Neuronal stem cell (in vitro differentiated cells): ENCODE data around the gene CHRD.

ENCODE experiments used
- DNase-seq: peaks from one replicate; pipeline ENCODE4 v3.0.0-alpha.2; 2013; ENCODE audit warnings: low spot score
- H2AFZ ChIP-seq: one replicate; pipeline ENCODE4 v1.6.1; 2013; ENCODE audit warnings: mild to moderate bottlenecking, low read length, inconsistent platforms
- H2AK5ac ChIP-seq: 2 replicates; pipeline ENCODE4 v1.6.1; 2013; ENCODE audit warnings: low read depth, mild to moderate bottlenecking, inconsistent platforms, low read length, moderate library complexity, mixed read lengths
- H2BK120ac ChIP-seq: 2 replicates; pipeline ENCODE4 v1.6.1; 2013; ENCODE audit warnings: low read depth, mild to moderate bottlenecking, inconsistent platforms, low read length, moderate library complexity, mixed read lengths
- H2BK12ac ChIP-seq: one replicate; pipeline ENCODE4 v1.6.1; 2013; ENCODE audit warnings: low read length, inconsistent platforms
- H2BK15ac ChIP-seq: 2 replicates; pipeline ENCODE4 v1.6.1; 2013; ENCODE audit warnings: mild to moderate bottlenecking, low read length, inconsistent platforms, mixed read lengths
- H2BK5ac ChIP-seq: one replicate; pipeline ENCODE4 v1.6.1; 2013; ENCODE audit warnings: inconsistent platforms, mild to moderate bottlenecking, low read length, moderate library complexity
- H3K14ac ChIP-seq: one replicate; pipeline ENCODE4 v1.6.1; 2013; ENCODE audit warnings: low read length, inconsistent platforms
- H3K18ac ChIP-seq: 2 replicates; pipeline ENCODE4 v1.6.1; 2013; ENCODE audit warnings: low read length, inconsistent platforms
- H3K23ac ChIP-seq: 2 replicates; pipeline ENCODE4 v1.6.1; 2013; ENCODE audit warnings: low read depth, mild to moderate bottlenecking, mixed read lengths, low read length, inconsistent platforms; ENCODE audit not compliant: poor library complexity
- H3K27ac ChIP-seq: replicated peaks from 3 replicates; pipeline ENCODE4 v1.5.1; 2013; ENCODE audit warnings: low read length, inconsistent platforms
- H3K27me3 ChIP-seq, 3 experiments: 2 replicates each; pipeline ENCODE4 v1.6.1; 2013; ENCODE audit warnings: low read length in 3 of 3, mild to moderate bottlenecking in 2 of 3, inconsistent platforms in 1 of 3, low read depth in 1 of 3, mixed read lengths in 1 of 3, moderate library complexity in 1 of 3; ENCODE audit not compliant: control insufficient read depth in 3 of 3, insufficient read depth in 3 of 3
- H3K36me3 ChIP-seq, 2 donors: replicated peaks in 1 of 2; 2 replicates each; pipeline ENCODE4 v1.6.1; 2013; ENCODE audit warnings: low read length in 2 of 2; ENCODE audit not compliant: control insufficient read depth in 2 of 2, insufficient read depth in 2 of 2
- H3K4ac ChIP-seq: 2 replicates; pipeline ENCODE4 v1.6.1; 2013; ENCODE audit warnings: inconsistent platforms, mild to moderate bottlenecking, low read length, moderate library complexity
- H3K4me1 ChIP-seq, 2 donors: 1 replicate in 1 of 2; 2 replicates in 1 of 2; pipeline ENCODE4 v1.6.1; 2013; ENCODE audit warnings: low read length in 2 of 2, low read depth in 1 of 2; ENCODE audit not compliant: control insufficient read depth in 2 of 2, insufficient read depth in 1 of 2
- H3K4me2 ChIP-seq: one replicate; pipeline ENCODE4 v1.6.1; 2013; ENCODE audit warnings: mild to moderate bottlenecking, low read length, inconsistent platforms; ENCODE audit not compliant: insufficient read depth, poor library complexity, severe bottlenecking
- H3K4me3 ChIP-seq, 2 donors: 2 replicates each; pipeline ENCODE4 v1.5.1; 2013; ENCODE audit warnings: low read length in 2 of 2, mild to moderate bottlenecking in 2 of 2, inconsistent platforms in 1 of 2, moderate library complexity in 1 of 2
- H3K79me1 ChIP-seq: one replicate; pipeline ENCODE4 v1.6.1; 2013; ENCODE audit warnings: low read depth, mild to moderate bottlenecking, inconsistent platforms, low read length, moderate library complexity
- H3K9ac ChIP-seq: one replicate; pipeline ENCODE4 v1.6.1; 2013; ENCODE audit warnings: mild to moderate bottlenecking, low read depth, low read length, inconsistent platforms; ENCODE audit not compliant: poor library complexity
- H3K9me3 ChIP-seq, 2 donors: replicated peaks in 1 of 2; 2 replicates each; pipeline versions ENCODE3 to v1.6.1; 2013; ENCODE audit warnings: low read length in 2 of 2, mild to moderate bottlenecking in 2 of 2, inconsistent platforms in 1 of 2, low read depth in 1 of 2, mixed read lengths in 1 of 2, moderate library complexity in 1 of 2; ENCODE audit not compliant: control insufficient read depth in 2 of 2, insufficient read depth in 1 of 2
- H4K8ac ChIP-seq: one replicate; pipeline ENCODE4 v1.6.1; 2013; ENCODE audit warnings: low read depth, mild to moderate bottlenecking, inconsistent platforms, low read length, moderate library complexity
- H4K91ac ChIP-seq: one replicate; pipeline ENCODE4 v1.6.1; 2013; ENCODE audit warnings: low read length, low read depth, mild to moderate bottlenecking, inconsistent platforms; ENCODE audit not compliant: poor library complexity
- WGBS, 2 donors: extraction: QIAGEN DNeasy Blood & Tissue Kit; methylation state at CpG; one replicate each; pipeline ENCODE4 v1.1.7; 2013; ENCODE audit warnings: missing lambda C conversion rate in 2 of 2, mixed read lengths in 1 of 2; ENCODE audit not compliant: insufficient read length in 2 of 2, insufficient replicate concordance in 1 of 2; ENCODE audit errors: extremely low coverage in 2 of 2; 5-methylcytosine and 5-hydroxymethylcytosine counted together

CHRD gene

GRCh38 chr3:184368116-184368515, 11.7 kb upstream of the CHRD start:
- Histone ChIP-seq H3K4ac (no peak overlapping the region), H2AFZ (no peak overlapping the region), H2BK5ac (no peak overlapping the region), H3K9ac (no peak overlapping the region), H3K27me3 (no peaks in the 10 kb centered on the region), H3K14ac (no peak overlapping the region), H3K23ac (no peak overlapping the region), H3K27ac (no peak overlapping the region), H3K4me1 (peaks cover 0 to 18% of the 10 kb centered on the region in 2 donors), H2BK12ac (no peak overlapping the region), H3K9me3 (no peaks in the 10 kb centered on the region), H2BK15ac (no peak overlapping the region), H3K18ac (no peak overlapping the region), H2AK5ac (no peak overlapping the region), H4K8ac (no peak overlapping the region), H3K79me1 (peaks cover 4% of the 10 kb centered on the region), H3K36me3 (peaks cover 28 to 70% of the 10 kb centered on the region in 2 donors), H3K4me2 (no peak overlapping the region), H2BK120ac (no peak overlapping the region), H4K91ac (no peak overlapping the region), H3K4me3 (no peak overlapping the region)
- DNase-seq, result no peak
- no CpG with 5 or more reads among the region's 9 CpGs for WGBS, 2 donors

GRCh38 chr3:184368586-184369183, 11.2 kb upstream of the CHRD start:
- Histone ChIP-seq H3K18ac (no peak overlapping the region), H3K14ac (no peak overlapping the region), H3K36me3 (peaks cover 28 to 66% of the 10 kb centered on the region in 2 donors), H3K27ac (no peak overlapping the region), H3K9ac (no peak overlapping the region), H3K27me3 (no peaks in the 10 kb centered on the region), H3K4ac (no peak overlapping the region), H3K4me2 (no peak overlapping the region), H4K91ac (no peak overlapping the region), H2BK12ac (no peak overlapping the region), H3K4me1 (peaks cover 0 to 16% of the 10 kb centered on the region in 2 donors), H2BK120ac (no peak overlapping the region), H2AK5ac (no peak overlapping the region), H2BK5ac (no peak overlapping the region), H3K23ac (no peak overlapping the region), H2AFZ (no peak overlapping the region), H3K79me1 (peaks cover 4% of the 10 kb centered on the region), H3K4me3 (no peak overlapping the region), H2BK15ac (no peak overlapping the region), H4K8ac (no peak overlapping the region), H3K9me3 (no peaks in the 10 kb centered on the region)
- DNase-seq, result no peak
- no CpG with 5 or more reads among the region's 3 CpGs for WGBS, 2 donors

GRCh38 chr3:184371570-184372018, 8.3 kb upstream of the CHRD start:
- no peak overlapping the region for H2BK5ac ChIP-seq
- H3K36me3 ChIP-seq, result peaks cover 19 to 49% of the 10 kb centered on the region in 2 donors
- H2BK12ac ChIP-seq, result no peak overlapping the region
- no peak overlapping the region for H3K4me3 ChIP-seq
- H3K4me1 ChIP-seq, result peaks cover 7 to 9% of the 10 kb centered on the region in 2 donors
- H3K27ac ChIP-seq, result no peak overlapping the region
- H2AK5ac ChIP-seq, result no peak overlapping the region
- no peak overlapping the region for H3K23ac ChIP-seq
- no CpG with 5 or more reads among the region's 5 CpGs for WGBS, 2 donors
- H2BK15ac ChIP-seq, result no peak overlapping the region
- DNase-seq, result no peak
- H2AFZ ChIP-seq, result no peak overlapping the region
- H4K8ac ChIP-seq, result no peak overlapping the region
- H3K18ac ChIP-seq, result no peak overlapping the region
- peaks cover 1% of the 10 kb centered on the region for H3K79me1 ChIP-seq
- no peaks in the 10 kb centered on the region for H3K27me3 ChIP-seq
- H3K9ac ChIP-seq, result no peak overlapping the region
- H4K91ac ChIP-seq, result no peak overlapping the region
- H3K4me2 ChIP-seq, result no peak overlapping the region
- H2BK120ac ChIP-seq, result no peak overlapping the region
- no peak overlapping the region for H3K4ac ChIP-seq
- no peak overlapping the region for H3K14ac ChIP-seq
- no peaks in the 10 kb centered on the region for H3K9me3 ChIP-seq

GRCh38 chr3:184372296-184372821, 7.5 kb upstream of the CHRD start:
- H3K4me2 ChIP-seq, result no peak overlapping the region
- DNase-seq, result no peak
- H3K79me1 ChIP-seq, result no peaks in the 10 kb centered on the region
- H2AK5ac ChIP-seq, result no peak overlapping the region
- no peak overlapping the region for H4K91ac ChIP-seq
- no peak overlapping the region for H2BK120ac ChIP-seq
- H3K14ac ChIP-seq, result no peak overlapping the region
- no peak overlapping the region for H3K27ac ChIP-seq
- H3K27me3 ChIP-seq, result no peaks in the 10 kb centered on the region
- H3K23ac ChIP-seq, result no peak overlapping the region
- H3K18ac ChIP-seq, result no peak overlapping the region
- H3K4ac ChIP-seq, result no peak overlapping the region
- peaks cover 7 to 11% of the 10 kb centered on the region in 2 donors for H3K4me1 ChIP-seq
- no peak overlapping the region for H4K8ac ChIP-seq
- no peak overlapping the region for H3K4me3 ChIP-seq
- WGBS, 2 donors, result no CpG with 5 or more reads among the region's 8 CpGs
- H2BK15ac ChIP-seq, result no peak overlapping the region
- no peak overlapping the region for H2AFZ ChIP-seq
- no peaks in the 10 kb centered on the region for H3K9me3 ChIP-seq
- H3K9ac ChIP-seq, result no peak overlapping the region
- no peak overlapping the region for H2BK12ac ChIP-seq
- peaks cover 15 to 42% of the 10 kb centered on the region in 2 donors for H3K36me3 ChIP-seq
- H2BK5ac ChIP-seq, result no peak overlapping the region
